ENCODE data around the gene CPPED1. TPM values are rescaled to one million over a fixed set of nuclear protein-coding genes. Genes with fewer than 3 reads are reported as not detected.

The CPPED1 gene
- total RNA-seq, 1 experiment from 2014 or later, result 7.9 TPM

DNA sequence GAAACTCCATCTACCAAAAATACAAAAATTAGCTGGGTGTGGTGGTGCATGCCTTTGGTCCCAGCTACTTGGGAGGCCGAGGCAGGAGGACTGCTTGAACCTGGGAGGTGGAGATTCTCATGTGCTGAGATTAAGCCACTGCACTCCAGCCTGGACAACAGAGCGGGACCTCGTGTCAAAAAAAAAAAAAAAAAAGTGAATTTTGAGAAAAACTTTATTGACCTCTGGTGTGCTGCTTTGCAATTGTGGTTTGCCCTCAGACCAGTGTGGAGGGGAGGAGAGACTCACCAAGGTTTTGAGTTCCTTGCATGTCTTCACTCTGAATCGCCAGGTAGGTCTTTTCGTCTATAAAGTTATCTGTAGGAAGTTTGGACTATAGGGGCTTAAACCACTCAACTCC is 145.2 kb downstream of the CPPED1 start:
- peaks cover 2% of the 10 kb centered on the region; the same call in 1 of the 2 replicates for H3K27me3 Mint-ChIP-seq (ENCODE audit: low read depth)
- DNase-seq, result no peak
- H3K79me1 ChIP-seq (ENCODE audit: insufficient read depth, low read depth, low read length, poor library complexity, severe bottlenecking), result no peaks in the 10 kb centered on the region

More for the DNA sequence above, 145.2 kb downstream of the CPPED1 start:
- Histone ChIP-seq H2BK120ac (ENCODE audit: low read depth, low read length, poor library complexity, severe bottlenecking) (no peak overlapping the region), H3K23ac (ENCODE audit: insufficient read length, low read depth, low read length) (no peak overlapping the region), H2BK15ac (ENCODE audit: low read depth, low read length) (no peak overlapping the region), H4K20me1 (ENCODE audit: control insufficient read depth, insufficient read depth, insufficient read length) (no peaks in the 10 kb centered on the region), H3K9me3 (ENCODE audit: control insufficient read depth, low read depth, low read length) (no peaks in the 10 kb centered on the region), H3K79me2 (ENCODE audit: insufficient read depth, low read length) (no peaks in the 10 kb centered on the region), H3K4me2 (ENCODE audit: insufficient read depth, insufficient read length, low read length) (no peak overlapping the region), H4K91ac (ENCODE audit: insufficient read length, low read depth, low read length) (no peak overlapping the region), H2BK12ac (ENCODE audit: insufficient read length, low read depth, low read length) (no peak overlapping the region), H3K27ac (ENCODE audit: insufficient read length, low read depth, low read length) (no peak overlapping the region), H3K4ac (ENCODE audit: low read depth, low read length) (no peak overlapping the region), H4K5ac (ENCODE audit: insufficient read length, low read depth, low read length) (no peak overlapping the region), H3K18ac (ENCODE audit: insufficient read length, low read depth, low read length) (no peak overlapping the region), H4K8ac (replicated peaks; ENCODE audit: insufficient read length, low read depth, low read length) (no peak overlapping the region), H2AK5ac (ENCODE audit: insufficient read length, low read length) (no peak overlapping the region), H3K4me1 (ENCODE audit: insufficient read depth, low read length) (no peaks in the 10 kb centered on the region), H3K56ac (ENCODE audit: insufficient read length, low read depth, low read length) (no peak overlapping the region), H2BK5ac (ENCODE audit: insufficient read length, low read length) (no peak overlapping the region), H3K9ac (ENCODE audit: extremely low read depth, insufficient read length, low read length) (no peak overlapping the region), H3K27me3 (ENCODE audit: insufficient read depth, low read length) (no peaks in the 10 kb centered on the region), H2AFZ (ENCODE audit: low read length) (no peak overlapping the region), H3K14ac (ENCODE audit: insufficient read depth, low read length) (no peak overlapping the region), H3T11ph (ENCODE audit: low read length) (no peak overlapping the region), H2BK20ac (ENCODE audit: low read depth, low read length, poor library complexity, severe bottlenecking) (no peak overlapping the region), H3K23me2 (ENCODE audit: insufficient read length, low read depth, low read length, poor library complexity, severe bottlenecking) (no peaks in the 10 kb centered on the region)
- Mint-ChIP-seq H3K27ac (no peak overlapping the region), H3K9me3 (peaks cover 0 to 4% of the 10 kb centered on the region in 2 experiments; a peak in 2 of 5 replicates), H3K36me3 (ENCODE audit: insufficient read depth in 1 of 3, low read depth in 3 of 3) (peaks cover 0 to 3% (median 2%) of the 10 kb centered on the region in 3 experiments; a peak in 4 of 7 replicates), H3K4me1 (peaks cover 13 to 17% of the 10 kb centered on the region in 2 experiments), H3K4me3 (no peak overlapping the region)
- WGBS (ENCODE audit: extremely low coverage, insufficient read length, low lambda C conversion rate), result no CpG with 5 or more reads among the region's 5 CpGs
- TF ChIP-seq, protein P1, sequence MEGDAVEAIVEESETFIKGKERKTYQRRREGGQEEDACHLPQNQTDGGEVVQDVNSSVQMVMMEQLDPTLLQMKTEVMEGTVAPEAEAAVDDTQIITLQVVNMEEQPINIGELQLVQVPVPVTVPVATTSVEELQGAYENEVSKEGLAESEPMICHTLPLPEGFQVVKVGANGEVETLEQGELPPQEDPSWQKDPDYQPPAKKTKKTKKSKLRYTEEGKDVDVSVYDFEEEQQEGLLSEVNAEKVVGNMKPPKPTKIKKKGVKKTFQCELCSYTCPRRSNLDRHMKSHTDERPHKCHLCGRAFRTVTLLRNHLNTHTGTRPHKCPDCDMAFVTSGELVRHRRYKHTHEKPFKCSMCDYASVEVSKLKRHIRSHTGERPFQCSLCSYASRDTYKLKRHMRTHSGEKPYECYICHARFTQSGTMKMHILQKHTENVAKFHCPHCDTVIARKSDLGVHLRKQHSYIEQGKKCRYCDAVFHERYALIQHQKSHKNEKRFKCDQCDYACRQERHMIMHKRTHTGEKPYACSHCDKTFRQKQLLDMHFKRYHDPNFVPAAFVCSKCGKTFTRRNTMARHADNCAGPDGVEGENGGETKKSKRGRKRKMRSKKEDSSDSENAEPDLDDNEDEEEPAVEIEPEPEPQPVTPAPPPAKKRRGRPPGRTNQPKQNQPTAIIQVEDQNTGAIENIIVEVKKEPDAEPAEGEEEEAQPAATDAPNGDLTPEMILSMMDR (conservative IDR thresholded peaks at IDR 0.05), result no peak
